ENCODE measurements around the gene SYT7.

GRCh38 chr11:61528114-61528513 is 52.8 kb downstream of the SYT7 start:
- no peak for TF ChIP-seq POLR2A (IDR thresholded peaks at IDR 0.05; ENCODE audit: low read length)
- TF ChIP-seq GATA1 (IDR thresholded peaks at IDR 0.05; ENCODE audit: low read depth, low read length), result no peak
